H9 (cell line): Measurements from ENCODE around the gene IL1RAP. TPM values are rescaled to one million over a fixed set of nuclear protein-coding genes. Genes with fewer than 3 reads are reported as not detected.

Source experiments
- DNase-seq: peaks from one replicate; pipeline ENCODE4 v3.0.0-alpha.2; 2017
- H2AFZ ChIP-seq: one replicate; pipeline ENCODE4 v1.6.1; 2013; ENCODE audit warnings: mild to moderate bottlenecking, low read length, control low read depth, moderate library complexity
- H2AK5ac ChIP-seq: 2 replicates; pipeline ENCODE4 v1.6.1; 2013; ENCODE audit warnings: low read length, control low read depth, mixed read lengths; ENCODE audit not compliant: insufficient read length
- H2BK120ac ChIP-seq: one replicate; pipeline ENCODE4 v1.6.1; 2013; ENCODE audit warnings: low read depth, mild to moderate bottlenecking, low read length, control low read depth, inconsistent platforms; ENCODE audit not compliant: poor library complexity, severe bottlenecking
- H2BK12ac ChIP-seq: 2 replicates; pipeline ENCODE4 v1.6.1; 2013; ENCODE audit warnings: low read length, control low read depth, mixed read lengths, low read depth; ENCODE audit not compliant: insufficient read length
- H2BK15ac ChIP-seq: 2 replicates; pipeline ENCODE4 v1.6.1; 2013; ENCODE audit warnings: low read depth, low read length, control low read depth
- H2BK20ac ChIP-seq: one replicate; pipeline ENCODE4 v1.6.1; 2013; ENCODE audit warnings: low read depth, mild to moderate bottlenecking, low read length, control low read depth, inconsistent platforms; ENCODE audit not compliant: poor library complexity, severe bottlenecking
- H2BK5ac ChIP-seq: 2 replicates; pipeline ENCODE4 v1.6.1; 2013; ENCODE audit warnings: low read length, control low read depth, mixed read lengths; ENCODE audit not compliant: insufficient read length
- H3K14ac ChIP-seq: 2 replicates; pipeline ENCODE4 v1.6.1; 2013; ENCODE audit warnings: low read length, control low read depth; ENCODE audit not compliant: insufficient read depth
- H3K18ac ChIP-seq: 2 replicates; pipeline ENCODE4 v1.6.1; 2013; ENCODE audit warnings: low read depth, mild to moderate bottlenecking, mixed read lengths, low read length, control low read depth; ENCODE audit not compliant: insufficient read length
- H3K23ac ChIP-seq: 2 replicates; pipeline ENCODE4 v1.6.1; 2013; ENCODE audit warnings: low read length, control low read depth, mixed read lengths, low read depth; ENCODE audit not compliant: insufficient read length
- H3K23me2 ChIP-seq: 2 replicates; pipeline ENCODE4 v1.6.1; 2013; ENCODE audit warnings: low read depth, mild to moderate bottlenecking, mixed read lengths, low read length, control low read depth; ENCODE audit not compliant: insufficient read length, poor library complexity, severe bottlenecking
- H3K27ac ChIP-seq: 2 replicates; pipeline ENCODE4 v1.5.1; 2013; ENCODE audit warnings: low read length, control low read depth, mixed read lengths, low read depth; ENCODE audit not compliant: insufficient read length
- H3K27me3 ChIP-seq: 2 replicates; pipeline ENCODE4 v1.6.1; 2013; ENCODE audit warnings: low read length, control low read depth, inconsistent platforms; ENCODE audit not compliant: insufficient read depth
- H3K4ac ChIP-seq: 2 replicates; pipeline ENCODE4 v1.6.1; 2013; ENCODE audit warnings: low read depth, mild to moderate bottlenecking, control low read depth, inconsistent platforms, low read length, moderate library complexity
- H3K4me1 ChIP-seq: 2 replicates; pipeline ENCODE4 v1.6.1; 2013; ENCODE audit warnings: low read length, control low read depth, inconsistent platforms; ENCODE audit not compliant: insufficient read depth
- H3K4me2 ChIP-seq: 2 replicates; pipeline ENCODE4 v1.6.1; 2013; ENCODE audit warnings: low read length, control low read depth, mixed read lengths; ENCODE audit not compliant: insufficient read length, insufficient read depth
- H3K56ac ChIP-seq: 2 replicates; pipeline ENCODE4 v1.6.1; 2013; ENCODE audit warnings: low read depth, mild to moderate bottlenecking, mixed read lengths, low read length, control low read depth; ENCODE audit not compliant: insufficient read length
- H3K79me1 ChIP-seq: 2 replicates; pipeline ENCODE4 v1.6.1; 2013; ENCODE audit warnings: low read depth, mild to moderate bottlenecking, moderate library complexity, low read length, control low read depth, inconsistent platforms; ENCODE audit not compliant: insufficient read depth, poor library complexity, severe bottlenecking
- H3K79me2 ChIP-seq: 2 replicates; pipeline ENCODE4 v1.6.1; 2013; ENCODE audit warnings: low read length, control low read depth, inconsistent platforms; ENCODE audit not compliant: insufficient read depth
- H3K9ac ChIP-seq: 2 replicates; pipeline ENCODE4 v1.6.1; 2013; ENCODE audit warnings: low read length, control low read depth, mixed read lengths; ENCODE audit not compliant: insufficient read length; ENCODE audit errors: extremely low read depth
- H3K9me3 ChIP-seq: one replicate; pipeline ENCODE4 v1.6.1; 2013; ENCODE audit warnings: low read depth, low read length, inconsistent platforms; ENCODE audit not compliant: control insufficient read depth
- H3T11ph ChIP-seq: one replicate; pipeline ENCODE4 v1.6.1; 2013; ENCODE audit warnings: mild to moderate bottlenecking, low read length, control low read depth, inconsistent platforms
- H4K20me1 ChIP-seq: one replicate; pipeline ENCODE4 v1.6.1; 2013; ENCODE audit not compliant: control insufficient read depth, insufficient read length, insufficient read depth
- H4K5ac ChIP-seq: 2 replicates; pipeline ENCODE4 v1.6.1; 2013; ENCODE audit warnings: low read depth, mild to moderate bottlenecking, mixed read lengths, low read length, control low read depth; ENCODE audit not compliant: insufficient read length
- H4K8ac ChIP-seq: replicated peaks from 2 replicates; pipeline ENCODE4 v1.6.1; 2013; ENCODE audit warnings: low read length, control low read depth, mixed read lengths, low read depth; ENCODE audit not compliant: insufficient read length
- H4K91ac ChIP-seq: 2 replicates; pipeline ENCODE4 v1.6.1; 2013; ENCODE audit warnings: low read depth, mild to moderate bottlenecking, moderate library complexity, mixed read lengths, low read length, control low read depth; ENCODE audit not compliant: insufficient read length
- H3K27ac Mint-ChIP-seq, 3 experiments: 2 replicates in 2 of 3; 3 replicates in 1 of 3; pipeline ENCODE4 v1.8.0; 2020 to 2021; ENCODE audit warnings: mixed read lengths in 3 of 3, mild to moderate bottlenecking in 1 of 3, moderate library complexity in 1 of 3
- H3K27me3 Mint-ChIP-seq: 2 replicates; pipeline ENCODE4 v1.8.0; 2021; ENCODE audit warnings: low read depth, mild to moderate bottlenecking, moderate library complexity, mixed read lengths
- H3K36me3 Mint-ChIP-seq, 3 experiments: 2 replicates in 2 of 3; 3 replicates in 1 of 3; pipeline ENCODE4 v1.8.0; 2020 to 2021; ENCODE audit warnings: low read depth in 3 of 3, mixed read lengths in 3 of 3; ENCODE audit not compliant: insufficient read depth in 1 of 3
- H3K4me1 Mint-ChIP-seq, 2 experiments: 2 replicates each; pipeline ENCODE4 v1.8.0; 2020; ENCODE audit warnings: mixed read lengths in 2 of 2
- H3K4me3 Mint-ChIP-seq, 2 experiments: 2 replicates in 1 of 2; 3 replicates in 1 of 2; pipeline ENCODE4 v1.8.0; 2020 to 2021; ENCODE audit warnings: mild to moderate bottlenecking in 2 of 2, mixed read lengths in 2 of 2, moderate library complexity in 1 of 2
- H3K9me3 Mint-ChIP-seq, 2 experiments: 2 replicates in 1 of 2; 3 replicates in 1 of 2; pipeline ENCODE4 v1.8.0; 2020; ENCODE audit warnings: mild to moderate bottlenecking in 2 of 2, mixed read lengths in 2 of 2, moderate library complexity in 1 of 2
- CTCF ChIP-seq: fragments of 200-600 bp; sonication (generic); conservative IDR thresholded peaks from 3 replicates; pipeline ENCODE4 v1.8.0; 2021; ENCODE audit warnings: antibody characterized with exemption, mild to moderate bottlenecking
- total RNA-seq: library from RNA; stranded (reverse); gene quantifications from 2 replicates; pipeline ENCODE4 v1.2.1, GENCODE V29; 2021

The IL1RAP gene
- total RNA-seq, 1 experiment from 2014 or later: 4.6 TPM

- Histone ChIP-seq H3K9ac (no peak overlapping the region), H2BK120ac (no peak overlapping the region), H3K9me3 (no peaks in the 10 kb centered on the region), H2BK12ac (no peak overlapping the region), H2AFZ (no peak overlapping the region), H3K4ac (no peak overlapping the region), H3T11ph (no peak overlapping the region), H2AK5ac (no peak overlapping the region), H3K23me2 (no peaks in the 10 kb centered on the region), H2BK5ac (no peak overlapping the region), H3K79me1 (no peaks in the 10 kb centered on the region), H3K27me3 (no peaks in the 10 kb centered on the region), H3K23ac (no peak overlapping the region), H3K79me2 (no peaks in the 10 kb centered on the region), H2BK15ac (no peak overlapping the region), H3K14ac (no peak overlapping the region), H3K18ac (no peak overlapping the region), H2BK20ac (no peak overlapping the region), H4K91ac (no peak overlapping the region), H4K20me1 (no peaks in the 10 kb centered on the region), H3K27ac (no peak overlapping the region), H3K56ac (no peak overlapping the region), H3K4me2 (no peak overlapping the region), H4K5ac (no peak overlapping the region), H4K8ac (no peak overlapping the region), H3K4me1 (no peaks in the 10 kb centered on the region; the same call in 1 of the 2 replicates)
- no peaks in the 10 kb centered on the region for H3K27me3 Mint-ChIP-seq
- peaks cover 11 to 12% of the 10 kb centered on the region in 2 experiments for H3K4me1 Mint-ChIP-seq
- no peaks in the 10 kb centered on the region; a peak in 1 of 5 replicates for H3K9me3 Mint-ChIP-seq
- no peak for TF ChIP-seq CTCF
- no peak for DNase-seq
- H3K36me3 Mint-ChIP-seq: peaks cover 0 to 9% (median 0%) of the 10 kb centered on the region in 3 experiments; a peak in 2 of 7 replicates
- H3K27ac Mint-ChIP-seq: no peak overlapping the region
- no peak overlapping the region for H3K4me3 Mint-ChIP-seq
These were observed 8.8 kb downstream of the IL1RAP start for GRCh38 chr3:190522621-190523222.
